ENCODE measurements around the gene HMGN2. TPM values are rescaled to one million over a fixed set of nuclear protein-coding genes. Genes with fewer than 3 reads are reported as not detected.

HMGN2 gene
- total RNA-seq, 1 donor from 2014 or later: 295 TPM

DNA sequence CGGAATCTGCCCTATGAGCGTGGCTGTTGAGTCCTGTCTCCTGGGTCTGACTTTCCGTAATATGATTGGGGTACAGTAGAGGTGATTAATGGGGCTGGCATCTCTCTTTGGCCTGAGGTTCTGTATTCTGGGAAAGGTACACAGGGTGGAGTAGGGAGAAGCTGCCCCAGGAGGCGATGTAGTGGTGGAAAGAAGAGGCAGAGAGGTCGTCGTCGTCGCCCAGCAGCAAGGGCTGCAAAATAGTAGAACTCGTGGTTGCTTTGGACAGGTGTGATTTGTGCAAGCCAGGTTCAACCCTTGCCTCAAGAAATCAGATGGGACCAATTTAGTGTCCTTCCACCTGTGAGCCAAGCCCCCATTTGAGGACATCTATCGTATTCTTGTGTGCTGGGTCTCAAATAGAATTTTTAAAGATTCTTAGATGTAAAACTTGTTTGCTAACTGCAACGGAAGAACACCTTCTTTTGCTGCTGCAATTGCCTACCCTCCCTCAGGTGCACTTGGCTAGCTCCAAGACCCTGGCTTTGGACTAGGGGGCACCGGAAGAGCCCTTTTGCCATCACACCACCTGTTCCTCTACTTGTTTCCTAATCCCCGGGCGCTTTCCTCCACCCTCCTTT is 1.3 kb upstream of the HMGN2 start:
- Mint-ChIP-seq H3K27ac (ENCODE audit: unreplicated experiment) (peak overlapping the region; percentile 97), H3K4me1 (ENCODE audit: unreplicated experiment) (peaks cover 39% of the 10 kb centered on the region), H3K9me3 (ENCODE audit: unreplicated experiment) (no peaks in the 10 kb centered on the region), H3K27me3 (ENCODE audit: unreplicated experiment) (no peaks in the 10 kb centered on the region), H3K4me3 (ENCODE audit: unreplicated experiment) (peak overlapping the region; percentile 87), H3K36me3 (ENCODE audit: unreplicated experiment) (peaks cover 47% of the 10 kb centered on the region)
- TF ChIP-seq, protein P1, sequence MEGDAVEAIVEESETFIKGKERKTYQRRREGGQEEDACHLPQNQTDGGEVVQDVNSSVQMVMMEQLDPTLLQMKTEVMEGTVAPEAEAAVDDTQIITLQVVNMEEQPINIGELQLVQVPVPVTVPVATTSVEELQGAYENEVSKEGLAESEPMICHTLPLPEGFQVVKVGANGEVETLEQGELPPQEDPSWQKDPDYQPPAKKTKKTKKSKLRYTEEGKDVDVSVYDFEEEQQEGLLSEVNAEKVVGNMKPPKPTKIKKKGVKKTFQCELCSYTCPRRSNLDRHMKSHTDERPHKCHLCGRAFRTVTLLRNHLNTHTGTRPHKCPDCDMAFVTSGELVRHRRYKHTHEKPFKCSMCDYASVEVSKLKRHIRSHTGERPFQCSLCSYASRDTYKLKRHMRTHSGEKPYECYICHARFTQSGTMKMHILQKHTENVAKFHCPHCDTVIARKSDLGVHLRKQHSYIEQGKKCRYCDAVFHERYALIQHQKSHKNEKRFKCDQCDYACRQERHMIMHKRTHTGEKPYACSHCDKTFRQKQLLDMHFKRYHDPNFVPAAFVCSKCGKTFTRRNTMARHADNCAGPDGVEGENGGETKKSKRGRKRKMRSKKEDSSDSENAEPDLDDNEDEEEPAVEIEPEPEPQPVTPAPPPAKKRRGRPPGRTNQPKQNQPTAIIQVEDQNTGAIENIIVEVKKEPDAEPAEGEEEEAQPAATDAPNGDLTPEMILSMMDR (IDR thresholded peaks at IDR 0.05): no peak
- DNase-seq (ENCODE audit: extremely low spot score, unreplicated experiment): no peak

DNA sequence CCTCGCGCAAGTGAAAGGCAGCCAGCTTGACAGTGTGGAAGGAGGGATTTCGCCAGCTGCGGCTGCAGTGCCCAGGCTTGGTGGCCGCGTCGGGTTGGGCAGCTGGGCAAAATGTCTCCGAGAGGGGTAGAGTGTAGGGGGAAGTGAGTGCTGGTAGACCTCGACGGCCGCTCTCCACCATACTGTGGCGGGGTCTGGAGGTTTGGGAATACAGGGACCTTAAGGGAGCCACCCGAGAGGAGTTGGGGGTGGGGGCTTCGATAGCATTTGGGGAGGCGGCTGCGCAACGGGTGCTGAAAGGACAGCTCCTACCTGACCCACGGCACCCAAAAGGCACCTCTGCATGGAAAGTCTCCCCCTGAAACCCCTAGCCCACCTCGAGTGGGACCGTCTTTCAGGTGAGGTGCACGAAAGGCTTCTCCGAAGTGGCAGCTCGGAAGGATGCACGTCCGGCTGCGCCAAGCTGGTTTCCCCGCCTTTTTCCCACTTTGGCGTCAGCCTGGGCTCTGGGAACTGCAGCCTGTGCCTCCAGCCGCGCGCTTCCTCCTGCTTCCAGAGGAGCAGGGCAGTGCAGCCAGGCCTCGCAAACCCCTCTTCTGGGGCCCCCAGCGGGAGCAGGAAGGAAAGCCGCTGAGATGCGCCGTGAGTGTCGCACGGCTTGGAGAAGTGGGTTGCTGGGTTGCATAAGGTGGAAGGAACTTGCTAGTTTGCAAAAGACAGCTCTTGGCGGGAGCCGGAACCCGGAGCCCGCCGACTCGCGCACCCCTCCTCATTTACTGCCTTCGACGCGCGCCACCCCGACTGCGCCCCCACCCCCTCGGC is 531 bp upstream of the HMGN2 start:
- DNase-seq (ENCODE audit: extremely low spot score, unreplicated experiment): peak; percentile 90
- Mint-ChIP-seq H3K4me1 (ENCODE audit: unreplicated experiment) (peaks cover 39% of the 10 kb centered on the region), H3K9me3 (ENCODE audit: unreplicated experiment) (no peaks in the 10 kb centered on the region), H3K27me3 (ENCODE audit: unreplicated experiment) (no peaks in the 10 kb centered on the region), H3K27ac (ENCODE audit: unreplicated experiment) (peak overlapping the region; percentile 97), H3K4me3 (ENCODE audit: unreplicated experiment) (peak overlapping the region; percentile 87), H3K36me3 (ENCODE audit: unreplicated experiment) (peaks cover 53% of the 10 kb centered on the region)
- TF ChIP-seq, protein P1 (IDR thresholded peaks at IDR 0.05): no peak

DNA sequence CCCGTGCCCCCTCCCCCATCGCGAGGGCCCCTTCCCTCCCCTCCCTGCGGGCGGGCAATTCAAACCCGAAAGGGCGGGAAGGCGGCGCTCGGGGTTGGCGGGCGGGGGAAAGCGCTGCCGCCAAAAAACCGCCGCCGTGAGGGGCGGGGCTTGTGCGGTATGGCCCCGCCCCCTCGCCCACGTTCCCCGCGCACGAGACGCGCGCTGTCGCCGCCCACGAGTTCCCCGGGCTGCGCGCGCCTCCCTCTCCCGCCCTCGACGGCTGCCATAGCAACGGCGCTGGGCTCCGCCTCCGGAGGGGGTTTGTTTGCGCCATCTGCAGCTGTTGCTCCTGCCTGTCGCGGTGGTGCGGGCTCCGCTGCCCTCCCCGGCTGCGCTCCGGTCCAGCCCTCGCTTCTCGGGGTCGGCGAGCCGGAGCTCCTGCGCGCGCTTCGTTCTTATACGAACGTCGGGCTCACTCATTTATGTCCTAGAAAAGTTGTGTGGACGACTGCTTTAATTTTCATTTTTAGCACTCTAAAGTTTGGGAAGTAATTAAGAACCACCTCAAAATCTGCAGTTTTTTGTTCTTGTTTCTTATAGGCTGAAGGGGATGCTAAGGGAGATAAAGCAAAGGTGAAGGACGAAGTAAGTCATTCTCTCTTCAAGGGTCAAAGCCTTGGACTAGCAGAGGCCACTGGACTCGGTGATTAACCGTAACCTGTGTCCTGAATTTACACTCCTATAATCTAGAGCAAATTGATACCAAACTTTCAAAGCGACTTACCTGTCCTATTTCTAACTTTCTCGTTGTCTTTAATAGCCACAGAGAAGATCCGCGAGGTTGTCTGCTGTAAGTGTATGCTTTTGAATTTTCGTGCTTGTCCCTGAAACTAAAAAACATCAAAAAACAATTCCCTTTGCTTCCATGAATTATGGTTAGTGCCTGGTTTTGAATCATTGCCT is 933 bp downstream of the HMGN2 start:
- Mint-ChIP-seq H3K27me3 (ENCODE audit: unreplicated experiment) (no peaks in the 10 kb centered on the region), H3K36me3 (ENCODE audit: unreplicated experiment) (peaks cover 47% of the 10 kb centered on the region), H3K27ac (ENCODE audit: unreplicated experiment) (peak overlapping the region; percentile 76), H3K9me3 (ENCODE audit: unreplicated experiment) (no peaks in the 10 kb centered on the region), H3K4me1 (ENCODE audit: unreplicated experiment) (peaks cover 39% of the 10 kb centered on the region), H3K4me3 (ENCODE audit: unreplicated experiment) (peak overlapping the region; percentile 88)
- DNase-seq (ENCODE audit: extremely low spot score, unreplicated experiment): peak; percentile 98
- TF ChIP-seq, protein P1 (IDR thresholded peaks at IDR 0.05): no peak

DNA sequence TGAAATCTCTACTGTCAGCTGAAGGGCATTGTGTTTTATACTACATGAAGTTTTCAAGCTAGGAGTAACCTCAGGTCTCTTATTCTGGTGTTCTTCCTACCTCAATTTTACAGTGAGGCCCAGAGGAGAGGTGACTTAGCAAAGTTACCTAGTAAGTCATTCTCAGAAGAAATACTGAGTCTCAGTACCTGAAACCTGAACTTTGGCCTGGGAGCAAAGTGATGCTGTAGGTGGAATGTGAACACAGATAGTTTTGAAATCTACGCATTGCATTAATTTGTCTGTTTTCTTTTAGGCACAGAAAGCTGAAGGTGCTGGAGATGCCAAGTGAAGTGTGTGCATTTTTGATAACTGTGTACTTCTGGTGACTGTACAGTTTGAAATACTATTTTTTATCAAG is 2.6 kb downstream of the HMGN2 start:
- H3K27me3 Mint-ChIP-seq (ENCODE audit: unreplicated experiment): no peaks in the 10 kb centered on the region
- no peak overlapping the region for H3K27ac Mint-ChIP-seq (ENCODE audit: unreplicated experiment)
- DNase-seq (ENCODE audit: extremely low spot score, unreplicated experiment): no peak
- H3K36me3 Mint-ChIP-seq (ENCODE audit: unreplicated experiment): peaks cover 43% of the 10 kb centered on the region
- TF ChIP-seq, protein P1 (IDR thresholded peaks at IDR 0.05): no peak
- peaks cover 36% of the 10 kb centered on the region for H3K4me1 Mint-ChIP-seq (ENCODE audit: unreplicated experiment)
- no peaks in the 10 kb centered on the region for H3K9me3 Mint-ChIP-seq (ENCODE audit: unreplicated experiment)
- H3K4me3 Mint-ChIP-seq (ENCODE audit: unreplicated experiment): peak overlapping the region; percentile 88

All from osteocyte (in vitro differentiated cells).